OCI-LY3 (cell line): ENCODE measurements around the gene SHANK3.

Experiments
- EZH2phosphoT487 ChIP-seq: fragments of 200-600 bp; shearing (Covaris generic); IDR thresholded peaks from 2 replicates; pipeline ENCODE4 v1.6.1; 2018; ENCODE audit warnings: antibody characterized with exemption, mixed run types, low read depth
- TF ChIP-seq, protein P1 (sequence below): fragments of 200-600, 300-600 bp; sonication (generic); IDR thresholded peaks from 2 replicates; pipeline ENCODE4 v1.5.1; 2014; ENCODE audit warnings: antibody characterized with exemption, low read length, low read depth

DNA sequence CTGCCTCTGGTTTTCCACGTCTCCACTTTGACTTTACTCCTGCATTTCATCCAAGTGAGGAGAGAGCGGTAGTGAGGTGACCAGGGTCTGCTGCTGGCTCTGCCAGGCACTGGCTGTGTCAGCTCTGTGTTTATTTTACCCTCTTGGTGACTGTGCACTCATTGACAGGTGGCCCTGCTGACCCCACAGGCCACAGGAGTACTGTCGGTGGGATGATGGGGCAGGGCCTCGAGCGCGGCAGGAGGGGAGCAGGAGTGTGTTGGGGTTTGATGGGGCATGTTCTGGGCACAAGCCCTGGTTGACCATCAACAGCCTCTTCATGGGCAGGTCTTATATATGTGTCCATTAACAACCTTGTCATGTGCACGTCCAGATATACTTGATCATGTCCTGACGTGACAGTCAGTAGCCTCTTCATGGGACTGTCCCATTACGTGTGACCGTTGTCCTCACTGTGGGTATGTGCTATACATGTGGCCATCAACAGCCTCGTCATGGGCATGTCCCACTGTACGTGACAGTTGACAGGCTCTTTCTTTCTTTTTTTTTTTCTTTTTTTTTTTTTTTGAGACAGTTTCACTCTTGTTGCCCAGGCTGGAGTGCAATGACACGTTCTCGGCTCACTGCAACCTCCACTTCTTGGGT, 34.0 kb downstream of the SHANK3 start:
- TF ChIP-seq, protein P1, sequence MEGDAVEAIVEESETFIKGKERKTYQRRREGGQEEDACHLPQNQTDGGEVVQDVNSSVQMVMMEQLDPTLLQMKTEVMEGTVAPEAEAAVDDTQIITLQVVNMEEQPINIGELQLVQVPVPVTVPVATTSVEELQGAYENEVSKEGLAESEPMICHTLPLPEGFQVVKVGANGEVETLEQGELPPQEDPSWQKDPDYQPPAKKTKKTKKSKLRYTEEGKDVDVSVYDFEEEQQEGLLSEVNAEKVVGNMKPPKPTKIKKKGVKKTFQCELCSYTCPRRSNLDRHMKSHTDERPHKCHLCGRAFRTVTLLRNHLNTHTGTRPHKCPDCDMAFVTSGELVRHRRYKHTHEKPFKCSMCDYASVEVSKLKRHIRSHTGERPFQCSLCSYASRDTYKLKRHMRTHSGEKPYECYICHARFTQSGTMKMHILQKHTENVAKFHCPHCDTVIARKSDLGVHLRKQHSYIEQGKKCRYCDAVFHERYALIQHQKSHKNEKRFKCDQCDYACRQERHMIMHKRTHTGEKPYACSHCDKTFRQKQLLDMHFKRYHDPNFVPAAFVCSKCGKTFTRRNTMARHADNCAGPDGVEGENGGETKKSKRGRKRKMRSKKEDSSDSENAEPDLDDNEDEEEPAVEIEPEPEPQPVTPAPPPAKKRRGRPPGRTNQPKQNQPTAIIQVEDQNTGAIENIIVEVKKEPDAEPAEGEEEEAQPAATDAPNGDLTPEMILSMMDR, result no peak
- no peak for TF ChIP-seq EZH2phosphoT487
